Measurements from ENCODE around the gene CBY1.
"Not testable (repeated sequence)": the region's sequence is repeated elsewhere in the genome, so short reads cannot be mapped to it uniquely, and the experiment has no call there.

Gene CBY1

GRCh38 chr22:38629108-38629507 lies 27.3 kb upstream of the CBY1 start:
- TF ChIP-seq CTCF (IDR thresholded peaks at IDR 0.05) = no peak
- no peak for DNase-seq (ENCODE audit: low spot score)
- H3K27ac ChIP-seq = no peak overlapping the region
- H3K4me3 ChIP-seq = no peak overlapping the region

- Histone ChIP-seq H3K27ac (no peak overlapping the region), H3K4me3 (no peak overlapping the region)
- DNase-seq (ENCODE audit: low spot score) = no peak
- no peak for TF ChIP-seq CTCF (IDR thresholded peaks at IDR 0.05)
Measured at GRCh38 chr22:38631724-38632123, 24.7 kb upstream of the CBY1 start.

GRCh38 chr22:38632528-38632927 lies 23.9 kb upstream of the CBY1 start:
- Histone ChIP-seq H3K4me3 (no peak overlapping the region), H3K27ac (no peak overlapping the region)
- TF ChIP-seq CTCF (IDR thresholded peaks at IDR 0.05) = no peak
- no peak for DNase-seq (ENCODE audit: low spot score)

GRCh38 chr22:38638216-38638615 lies 18.2 kb upstream of the CBY1 start:
- no peak for TF ChIP-seq CTCF (IDR thresholded peaks at IDR 0.05)
- DNase-seq (ENCODE audit: low spot score) = no peak
- no peak overlapping the region for H3K27ac ChIP-seq
- H3K4me3 ChIP-seq = no peak overlapping the region

GRCh38 chr22:38638728-38639127 lies 17.7 kb upstream of the CBY1 start:
- H3K27ac ChIP-seq = no peak overlapping the region
- H3K4me3 ChIP-seq = no peak overlapping the region
- no peak for TF ChIP-seq CTCF (IDR thresholded peaks at IDR 0.05)
- no peak for DNase-seq (ENCODE audit: low spot score)

- Histone ChIP-seq H3K4me3 (no peak overlapping the region), H3K27ac (no peak overlapping the region)
- no peak for DNase-seq (ENCODE audit: low spot score)
- no peak for TF ChIP-seq CTCF (IDR thresholded peaks at IDR 0.05)
Measured at GRCh38 chr22:38641476-38642040, 14.9 kb upstream of the CBY1 start.

GRCh38 chr22:38644245-38644644 lies 12.2 kb upstream of the CBY1 start:
- H3K4me3 ChIP-seq; DNase-seq (ENCODE audit: low spot score); H3K27ac ChIP-seq: not testable (repeated sequence)

GRCh38 chr22:38645430-38645829 lies 11.0 kb upstream of the CBY1 start:
- no peak for TF ChIP-seq CTCF (IDR thresholded peaks at IDR 0.05)
- no peak overlapping the region for H3K4me3 ChIP-seq

More at GRCh38 chr22:38645430-38645829, 11.0 kb upstream of the CBY1 start:
- no peak overlapping the region for H3K27ac ChIP-seq
- no peak for DNase-seq (ENCODE audit: low spot score)
